Astrocyte (in vitro differentiated cells and primary cell): ENCODE data around the gene USP1.

Experiments
- EZH2 ChIP-seq: IDR thresholded peaks from 2 replicates; pipeline ENCODE4 v1.6.1; 2012; ENCODE audit warnings: mild to moderate bottlenecking, low read length, inconsistent platforms; ENCODE audit not compliant: insufficient read depth
- TF ChIP-seq, protein P1 (sequence below): IDR thresholded peaks from 2 replicates; pipeline ENCODE4 v1.5.1; 2011; ENCODE audit warnings: low read depth, mild to moderate bottlenecking, inconsistent platforms, low read length, moderate library complexity; ENCODE audit not compliant: insufficient read depth

DNA sequence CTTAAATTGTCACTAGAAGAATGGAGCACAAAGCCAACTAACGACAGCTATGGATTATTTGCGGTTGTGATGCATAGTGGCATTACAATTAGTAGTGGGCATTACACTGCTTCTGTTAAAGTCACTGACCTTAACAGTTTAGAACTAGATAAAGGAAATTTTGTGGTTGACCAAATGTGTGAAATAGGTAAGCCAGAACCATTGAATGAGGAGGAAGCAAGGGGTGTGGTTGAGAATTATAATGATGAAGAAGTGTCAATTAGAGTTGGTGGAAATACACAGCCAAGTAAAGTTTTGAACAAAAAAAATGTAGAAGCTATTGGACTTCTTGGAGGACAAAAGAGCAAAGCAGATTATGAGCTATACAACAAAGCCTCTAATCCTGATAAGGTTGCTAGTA lies 13.5 kb downstream of the USP1 start:
- TF ChIP-seq, protein P1, sequence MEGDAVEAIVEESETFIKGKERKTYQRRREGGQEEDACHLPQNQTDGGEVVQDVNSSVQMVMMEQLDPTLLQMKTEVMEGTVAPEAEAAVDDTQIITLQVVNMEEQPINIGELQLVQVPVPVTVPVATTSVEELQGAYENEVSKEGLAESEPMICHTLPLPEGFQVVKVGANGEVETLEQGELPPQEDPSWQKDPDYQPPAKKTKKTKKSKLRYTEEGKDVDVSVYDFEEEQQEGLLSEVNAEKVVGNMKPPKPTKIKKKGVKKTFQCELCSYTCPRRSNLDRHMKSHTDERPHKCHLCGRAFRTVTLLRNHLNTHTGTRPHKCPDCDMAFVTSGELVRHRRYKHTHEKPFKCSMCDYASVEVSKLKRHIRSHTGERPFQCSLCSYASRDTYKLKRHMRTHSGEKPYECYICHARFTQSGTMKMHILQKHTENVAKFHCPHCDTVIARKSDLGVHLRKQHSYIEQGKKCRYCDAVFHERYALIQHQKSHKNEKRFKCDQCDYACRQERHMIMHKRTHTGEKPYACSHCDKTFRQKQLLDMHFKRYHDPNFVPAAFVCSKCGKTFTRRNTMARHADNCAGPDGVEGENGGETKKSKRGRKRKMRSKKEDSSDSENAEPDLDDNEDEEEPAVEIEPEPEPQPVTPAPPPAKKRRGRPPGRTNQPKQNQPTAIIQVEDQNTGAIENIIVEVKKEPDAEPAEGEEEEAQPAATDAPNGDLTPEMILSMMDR, result no peak
- no peak for TF ChIP-seq EZH2
